ENCODE data around the gene JMJD4. TPM values are rescaled to one million over a fixed set of nuclear protein-coding genes. Genes with fewer than 3 reads are reported as not detected.
A peak's percentile ranks its signal among the peaks of the same experiment; 100 is the strongest.

Gene JMJD4
- total and polyA plus RNA-seq, 9 donors = 5.9 to 28.9 (median 26.2) TPM

- DNase-seq = no peak
- Histone ChIP-seq H3K36me3 (no peaks in the 10 kb centered on the region), H3K27ac (no peak overlapping the region), H3K9me3 (no peaks in the 10 kb centered on the region), H3K4me1 (ENCODE audit: insufficient read depth) (peaks cover 19% of the 10 kb centered on the region), H3K27me3 (no peaks in the 10 kb centered on the region), H3K4me3 (no peak overlapping the region)
- intact Hi-C loops (cut with DNase I) = loop anchor here in 2 of 4 donors (10.0 kb wide), 1 partner anchor 206 kb away; the partner anchor contains the start of gene WNT9A (in 2 of the 2)
- TF ChIP-seq CTCF (IDR thresholded peaks at IDR 0.05) = no peak
- no peak for TF ChIP-seq POLR2A (IDR thresholded peaks at IDR 0.05)
- TF ChIP-seq EP300 (IDR thresholded peaks at IDR 0.05) = no peak
- 82 to 83% (median 82%) methylated on average over 9 of the region's 9 CpGs for WGBS, 3 donors
Measured at GRCh38 chr1:227738820-227739219, 3.7 kb upstream of the JMJD4 start.

DNA sequence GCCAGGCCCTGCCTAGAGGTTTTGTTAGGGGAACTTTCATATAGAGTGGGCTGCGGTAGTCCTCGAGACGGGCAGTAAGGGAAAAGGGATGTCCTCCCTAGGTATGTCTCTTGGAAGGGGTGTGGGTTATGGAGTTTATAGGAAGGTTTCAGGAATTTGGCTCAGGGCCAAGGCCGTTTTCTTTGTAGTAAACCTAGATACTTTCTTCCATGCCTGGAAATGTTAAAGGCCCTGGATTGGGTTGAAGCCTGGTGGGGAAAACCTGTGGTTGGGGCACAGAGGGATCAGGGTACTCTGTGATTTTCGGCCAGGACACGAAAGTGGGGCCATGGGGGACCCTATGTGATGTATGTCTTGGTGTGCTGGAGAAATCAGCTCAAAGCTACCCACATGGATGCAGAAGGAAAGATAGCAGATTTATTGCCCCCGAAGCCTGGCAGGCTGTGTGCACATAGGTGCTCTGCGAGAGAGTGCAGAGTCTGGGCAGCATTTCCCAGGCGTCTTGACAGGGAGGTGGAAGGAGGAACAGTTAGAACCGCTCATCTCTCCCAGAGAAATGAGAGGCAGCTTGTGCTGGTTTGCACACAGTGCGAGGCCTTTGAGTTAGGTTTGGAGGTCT is 1.8 kb upstream of the JMJD4 start:
- no peak for TF ChIP-seq POLR2A (IDR thresholded peaks at IDR 0.05)
- TF ChIP-seq CTCF (IDR thresholded peaks at IDR 0.05) = no peak
- no peak for TF ChIP-seq EP300 (IDR thresholded peaks at IDR 0.05)
- no peaks in the 10 kb centered on the region for H3K9me3 ChIP-seq
- no peaks in the 10 kb centered on the region for H3K27me3 ChIP-seq
- H3K36me3 ChIP-seq = no peaks in the 10 kb centered on the region
- peak overlapping the region in 1 of 2 donors; percentile 29 for H3K27ac ChIP-seq
- 70 to 72% (median 71%) methylated on average over 11 of the region's 11 CpGs for WGBS, 3 donors
- peak in 2 of 5 donors; percentile 45 to 53 for DNase-seq
- no peak overlapping the region for H3K4me3 ChIP-seq
- intact Hi-C loops (cut with DNase I) = loop anchor here in 2 of 4 donors (10.0 kb wide), 1 partner anchor 208 kb away; the partner anchor contains the start of gene WNT9A (in 2 of the 2)
- H3K4me1 ChIP-seq (ENCODE audit: insufficient read depth) = peaks cover 19% of the 10 kb centered on the region

GRCh38 chr1:227735539-227736285 is 610 bp upstream of the JMJD4 start:
- intact Hi-C loops (cut with DNase I) = loop anchor here in 2 of 4 donors (10.0 kb wide), 1 partner anchor 209 kb away; the partner anchor contains the start of gene WNT9A (in 2 of the 2)

More at GRCh38 chr1:227735539-227736285, 610 bp upstream of the JMJD4 start:
- Histone ChIP-seq H3K27ac (peak overlapping the region; percentile 81 to 91), H3K27me3 (no peaks in the 10 kb centered on the region), H3K9me3 (no peaks in the 10 kb centered on the region), H3K36me3 (no peaks in the 10 kb centered on the region), H3K4me1 (ENCODE audit: insufficient read depth) (peaks cover 25% of the 10 kb centered on the region), H3K4me3 (peak overlapping the region; percentile 93)
- WGBS, 3 donors = 1 to 2% (median 1%) methylated on average over 22 to 31 of the region's 31 CpGs
- DNase-seq = peak in 1 of 5 donors; percentile 37
- TF ChIP-seq CTCF (IDR thresholded peaks at IDR 0.05) (no peak), EP300 (IDR thresholded peaks at IDR 0.05) (no peak), POLR2A (IDR thresholded peaks at IDR 0.05) (no peak)
